Colonic mucosa (tissue), 4 donors: ENCODE results near the gene PCDHGB4. TPM values are rescaled to one million over a fixed set of nuclear protein-coding genes. Genes with fewer than 3 reads are reported as not detected.

Experiments
- DNase-seq: peaks from one replicate; pipeline ENCODE4 v3.0.0-alpha.2; 2020
- H3K27ac ChIP-seq: fragments of 200-600 bp; one replicate; pipeline ENCODE4 v1.8.0; 2021
- H3K27me3 ChIP-seq: fragments of 200-600 bp; one replicate; pipeline ENCODE4 v1.8.0; 2021
- H3K36me3 ChIP-seq: fragments of 200-600 bp; one replicate; pipeline ENCODE4 v1.8.0; 2021
- H3K4me1 ChIP-seq: fragments of 200-600 bp; one replicate; pipeline ENCODE4 v1.8.0; 2021; ENCODE audit warnings: mild to moderate bottlenecking
- H3K4me3 ChIP-seq: fragments of 200-600 bp; one replicate; pipeline ENCODE4 v1.8.0; 2021
- H3K9ac ChIP-seq, 2 donors: one replicate each; pipeline ENCODE4 v1.7.0; 2013; ENCODE audit warnings: control low read depth in 2 of 2, low read depth in 2 of 2, low read length in 2 of 2
- H3K9me3 ChIP-seq: fragments of 200-600 bp; one replicate; pipeline ENCODE4 v1.8.0; 2021
- intact Hi-C: fragments of 100-400 bp; cut with DNase I; formaldehyde crosslinking; loops from one replicate; pipeline ENCODE4 v1.14.1; 2022
- total RNA-seq, 2 donors: library from RNA; stranded (reverse); fragmentation: NEBNext Ultra II Directional in 1 of 2; extraction: Animal tissue kit (Norgen Biotek cat#: 25700) in 1 of 2; gene quantifications; one replicate each; pipeline ENCODE4 v1.2.1, GENCODE V29; 2021
- TF ChIP-seq, protein P1 (sequence below): fragments of 200-600 bp; IDR thresholded peaks from one replicate; pipeline ENCODE4 v1.8.0; 2022; ENCODE audit warnings: antibody characterized with exemption, mild to moderate bottlenecking
- donor health status: healthy.
- donor health status: DM: no; HTN: no; CAD: no.
- donor health status: DM: no; HTN: no; CAD: no.

Gene PCDHGB4
- total RNA-seq, 2 donors from 2014 or later: 0.69 to 0.96 TPM

- H3K4me3 ChIP-seq: no peak overlapping the region
- H3K36me3 ChIP-seq: no peaks in the 10 kb centered on the region
- intact Hi-C loops: no loop called here
- no peak for DNase-seq
- no peak overlapping the region for H3K27ac ChIP-seq
- no peaks in the 10 kb centered on the region for H3K4me1 ChIP-seq
- H3K9ac ChIP-seq: no peak overlapping the region
- TF ChIP-seq, protein P1, sequence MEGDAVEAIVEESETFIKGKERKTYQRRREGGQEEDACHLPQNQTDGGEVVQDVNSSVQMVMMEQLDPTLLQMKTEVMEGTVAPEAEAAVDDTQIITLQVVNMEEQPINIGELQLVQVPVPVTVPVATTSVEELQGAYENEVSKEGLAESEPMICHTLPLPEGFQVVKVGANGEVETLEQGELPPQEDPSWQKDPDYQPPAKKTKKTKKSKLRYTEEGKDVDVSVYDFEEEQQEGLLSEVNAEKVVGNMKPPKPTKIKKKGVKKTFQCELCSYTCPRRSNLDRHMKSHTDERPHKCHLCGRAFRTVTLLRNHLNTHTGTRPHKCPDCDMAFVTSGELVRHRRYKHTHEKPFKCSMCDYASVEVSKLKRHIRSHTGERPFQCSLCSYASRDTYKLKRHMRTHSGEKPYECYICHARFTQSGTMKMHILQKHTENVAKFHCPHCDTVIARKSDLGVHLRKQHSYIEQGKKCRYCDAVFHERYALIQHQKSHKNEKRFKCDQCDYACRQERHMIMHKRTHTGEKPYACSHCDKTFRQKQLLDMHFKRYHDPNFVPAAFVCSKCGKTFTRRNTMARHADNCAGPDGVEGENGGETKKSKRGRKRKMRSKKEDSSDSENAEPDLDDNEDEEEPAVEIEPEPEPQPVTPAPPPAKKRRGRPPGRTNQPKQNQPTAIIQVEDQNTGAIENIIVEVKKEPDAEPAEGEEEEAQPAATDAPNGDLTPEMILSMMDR: no peak
- no peaks in the 10 kb centered on the region for H3K9me3 ChIP-seq
- no peaks in the 10 kb centered on the region for H3K27me3 ChIP-seq
Measured at GRCh38 chr5:141437221-141437620, 49.7 kb downstream of the PCDHGB4 start.

- DNase-seq: no peak
- no peak overlapping the region for H3K27ac ChIP-seq
- no peaks in the 10 kb centered on the region for H3K27me3 ChIP-seq
- no peaks in the 10 kb centered on the region for H3K36me3 ChIP-seq
- H3K9ac ChIP-seq: no peak overlapping the region
- intact Hi-C loops: no loop called here
- no peaks in the 10 kb centered on the region for H3K4me1 ChIP-seq
- TF ChIP-seq, protein P1: no peak
- no peaks in the 10 kb centered on the region for H3K9me3 ChIP-seq
- H3K4me3 ChIP-seq: no peak overlapping the region
Measured at GRCh38 chr5:141439411-141440141, 52.1 kb downstream of the PCDHGB4 start.

Other genes starting within 250 kb of the PCDHGB4 start
- gene PCDHB6, start 237.6 kb upstream of the PCDHGB4 start, total RNA-seq: under 1 TPM; 0.11 to 0.15 TPM
- gene PCDHB7, start 215.1 kb upstream of the PCDHGB4 start, total RNA-seq: under 1 TPM; 0.15 to 0.40 TPM
- under 1 TPM; 0.25 to 0.40 TPM for gene PCDHB8, start 209.9 kb upstream of the PCDHGB4 start, total RNA-seq
- gene PCDHB16, start 205.3 kb upstream of the PCDHGB4 start, total RNA-seq: under 1 TPM; 0.17 to 0.53 TPM
- under 1 TPM; 0.47 to 0.53 TPM for gene PCDHB9, start 200.5 kb upstream of the PCDHGB4 start, total RNA-seq
- 1 to 10 TPM in 1 of 2 donors, under 1 TPM in 1; 0.17 to 1.1 TPM for gene PCDHB10, start 195.3 kb upstream of the PCDHGB4 start, total RNA-seq
- 1 to 10 TPM in 1 of 2 donors, under 1 TPM in 1; 0.59 to 2.2 TPM for gene PCDHB11, start 188.1 kb upstream of the PCDHGB4 start, total RNA-seq
- gene PCDHB12, start 179.0 kb upstream of the PCDHGB4 start, total RNA-seq: under 1 TPM; 0.40 to 0.56 TPM
- gene PCDHB13, start 173.8 kb upstream of the PCDHGB4 start, total RNA-seq: 1 to 10 TPM in 1 of 2 donors, under 1 TPM in 1; 0.40 to 1.3 TPM
- 1 to 10 TPM in 1 of 2 donors, under 1 TPM in 1; 0.62 to 1.8 TPM for gene PCDHB14, start 164.4 kb upstream of the PCDHGB4 start, total RNA-seq
- gene PCDHB15, start 142.3 kb upstream of the PCDHGB4 start, total RNA-seq: 1 to 10 TPM in 1 of 2 donors, under 1 TPM in 1; 0.27 to 1.8 TPM
- gene SLC25A2, start 83.6 kb upstream of the PCDHGB4 start, total RNA-seq: 1 to 10 TPM in 1 of 2 donors, under 1 TPM in 1; 0.21 to 1.1 TPM
- gene TAF7, start 66.9 kb upstream of the PCDHGB4 start, total RNA-seq: 10 to 100 TPM; 49.3 to 70.2 TPM
- gene PCDHGA1, start 57.2 kb upstream of the PCDHGB4 start, total RNA-seq: under 1 TPM; 0.10 to 0.37 TPM
- gene PCDHGA2, start 48.9 kb upstream of the PCDHGB4 start, total RNA-seq: under 1 TPM; 0.22 to 0.50 TPM
- under 1 TPM; 0.10 to 0.21 TPM for gene PCDHGA3, start 43.9 kb upstream of the PCDHGB4 start, total RNA-seq
- gene PCDHGB1, start 37.6 kb upstream of the PCDHGB4 start, total RNA-seq: 1 to 10 TPM in 1 of 2 donors, under 1 TPM in 1; 0.15 to 1.7 TPM
- 1 to 10 TPM in 1 of 2 donors, under 1 TPM in 1; 0.20 to 1.4 TPM for gene PCDHGA4, start 32.7 kb upstream of the PCDHGB4 start, total RNA-seq
- gene PCDHGB2, start 27.7 kb upstream of the PCDHGB4 start, total RNA-seq: 1 to 10 TPM in 1 of 2 donors, under 1 TPM in 1; 0.47 to 1.8 TPM
- 1 to 10 TPM in 1 of 2 donors, under 1 TPM in 1; 0.52 to 1.1 TPM for gene PCDHGA5, start 23.5 kb upstream of the PCDHGB4 start, total RNA-seq
- 1 to 10 TPM in 1 of 2 donors, under 1 TPM in 1; 0.57 to 1.1 TPM for gene PCDHGB3, start 17.5 kb upstream of the PCDHGB4 start, total RNA-seq
- gene PCDHGA6, start 13.8 kb upstream of the PCDHGB4 start, total RNA-seq: 1 to 10 TPM in 1 of 2 donors, under 1 TPM in 1; 0.82 to 1.5 TPM
- gene PCDHGA7, start 5.0 kb upstream of the PCDHGB4 start, total RNA-seq: 1 to 10 TPM in 1 of 2 donors, under 1 TPM in 1; 0.59 to 1.0 TPM
- under 1 TPM; 0.17 to 0.48 TPM for gene PCDHGA8, start 4.9 kb downstream of the PCDHGB4 start, total RNA-seq
- gene PCDHGB5, start 10.2 kb downstream of the PCDHGB4 start, total RNA-seq: 1 to 10 TPM; 2.1 to 3.1 TPM
- 1 to 10 TPM; 1.1 to 2.2 TPM for gene PCDHGA9, start 15.1 kb downstream of the PCDHGB4 start, total RNA-seq
- 1 to 10 TPM; 1.0 to 1.8 TPM for gene PCDHGB6, start 20.3 kb downstream of the PCDHGB4 start, total RNA-seq
- gene PCDHGA10, start 25.3 kb downstream of the PCDHGB4 start, total RNA-seq: 1 to 10 TPM; 2.7 to 4.7 TPM
- 1 to 10 TPM; 2.5 to 3.3 TPM for gene PCDHGB7, start 30.0 kb downstream of the PCDHGB4 start, total RNA-seq
- 1 to 10 TPM; 1.3 to 1.6 TPM for gene PCDHGA11, start 33.4 kb downstream of the PCDHGB4 start, total RNA-seq
- 1 to 10 TPM; 1.0 to 1.5 TPM for gene PCDHGA12, start 42.8 kb downstream of the PCDHGB4 start, total RNA-seq
- 10 to 100 TPM; 13.1 to 22.2 TPM for gene PCDHGC3, start 88.3 kb downstream of the PCDHGB4 start, total RNA-seq
- under 1 TPM; 0.35 to 0.64 TPM for gene PCDHGC4, start 97.3 kb downstream of the PCDHGB4 start, total RNA-seq
- gene PCDHGC5, start 101.4 kb downstream of the PCDHGB4 start, total RNA-seq: under 1 TPM; 0.32 to 0.64 TPM
- gene DIAPH1, start 231.3 kb downstream of the PCDHGB4 start, total RNA-seq: 100 to 1,000 TPM; 113 to 143 TPM
- gene HDAC3, start 249.2 kb downstream of the PCDHGB4 start, total RNA-seq: 10 to 100 TPM; 36.6 to 44.0 TPM
- gene RELL2, start 249.3 kb downstream of the PCDHGB4 start, total RNA-seq: 1 to 10 TPM; 2.1 to 6.7 TPM